Activated naive CD4-positive, alpha-beta T cell treated with anti-CD3 and anti-CD28 coated beads, Interleukin-2, amount 50 U/mL, for 72 hours (primary cell): ENCODE data around the gene PPP1R3C. TPM values are rescaled to one million over a fixed set of nuclear protein-coding genes. Genes with fewer than 3 reads are reported as not detected.

ENCODE experiments used
- ATAC-seq, 2 donors: fragments of 150-1000 bp; cut with Tn5 transposase; 2 replicates each; pipeline ENCODE4 v1.10.0; 2021; ENCODE audit warnings: mild to moderate bottlenecking in 2 of 2, moderate library complexity in 2 of 2
- DNase-seq, 2 donors: peaks; one replicate each; pipeline ENCODE4 v3.0.0; 2021 to 2022; ENCODE audit warnings: low spot score in 2 of 2
- H3K27ac Mint-ChIP-seq, 2 donors: one replicate each; pipeline ENCODE4 v1.8.0; 2022; ENCODE audit warnings: mild to moderate bottlenecking in 2 of 2, mixed read lengths in 2 of 2
- H3K36me3 Mint-ChIP-seq, 2 donors: one replicate each; pipeline ENCODE4 v1.8.0; 2022; ENCODE audit warnings: mixed read lengths in 2 of 2
- H3K9me3 Mint-ChIP-seq, 2 donors: one replicate each; pipeline ENCODE4 v1.8.0; 2022; ENCODE audit warnings: mixed read lengths in 2 of 2
- total RNA-seq, 2 donors: library from RNA; stranded (reverse); gene quantifications; one replicate each; pipeline ENCODE4 v1.2.3, GENCODE V29; 2022

Gene PPP1R3C
- total RNA-seq, 2 donors from 2014 or later: 0.09 to 0.82 TPM

- Mint-ChIP-seq H3K36me3 (no peaks in the 10 kb centered on the region), H3K9me3 (no peaks in the 10 kb centered on the region), H3K27ac (no peak overlapping the region)
- ATAC-seq (peak; percentile 46 to 58), DNase-seq (peak in 1 of 2 donors; percentile 69)
Observed at GRCh38 chr10:91635401-91636400, 2.8 kb upstream of the PPP1R3C start.

GRCh38 chr10:91634898-91635297, 2.0 kb upstream of the PPP1R3C start:
- no peaks in the 10 kb centered on the region for H3K9me3 Mint-ChIP-seq
- ATAC-seq (no peak), DNase-seq (no peak)
- H3K27ac Mint-ChIP-seq: no peak overlapping the region
- H3K36me3 Mint-ChIP-seq: no peaks in the 10 kb centered on the region

GRCh38 chr10:91634246-91634645, 1.4 kb upstream of the PPP1R3C start:
- no peak for DNase-seq

GRCh38 chr10:91630625-91631024, 2.2 kb downstream of the PPP1R3C start:
- H3K27ac Mint-ChIP-seq: no peak overlapping the region
- ATAC-seq (no peak), DNase-seq (no peak)
- H3K36me3 Mint-ChIP-seq: no peaks in the 10 kb centered on the region
- no peaks in the 10 kb centered on the region for H3K9me3 Mint-ChIP-seq

More at GRCh38 chr10:91634246-91634645, 1.4 kb upstream of the PPP1R3C start:
- Mint-ChIP-seq H3K27ac (no peak overlapping the region), H3K9me3 (no peaks in the 10 kb centered on the region), H3K36me3 (no peaks in the 10 kb centered on the region)
- no peak for ATAC-seq

- Mint-ChIP-seq H3K27ac (no peak overlapping the region), H3K36me3 (no peaks in the 10 kb centered on the region), H3K9me3 (no peaks in the 10 kb centered on the region)
- DNase-seq (no peak), ATAC-seq (no peak)
Observed at GRCh38 chr10:91629715-91630549, 2.9 kb downstream of the PPP1R3C start.

- no peak overlapping the region for H3K27ac Mint-ChIP-seq
- DNase-seq (no peak), ATAC-seq (no peak)
- H3K36me3 Mint-ChIP-seq: peaks cover 0 to 4% of the 10 kb centered on the region in 2 donors
- H3K9me3 Mint-ChIP-seq: peaks cover 0 to 4% of the 10 kb centered on the region in 2 donors
Observed at GRCh38 chr10:91628383-91628782, 4.5 kb downstream of the PPP1R3C start.

- DNase-seq (no peak), ATAC-seq (no peak)
- no peak overlapping the region for H3K27ac Mint-ChIP-seq
- H3K36me3 Mint-ChIP-seq: peaks cover 0 to 4% of the 10 kb centered on the region in 2 donors
- H3K9me3 Mint-ChIP-seq: peaks cover 4 to 10% of the 10 kb centered on the region in 2 donors
Observed at GRCh38 chr10:91627344-91628102, 5.3 kb downstream of the PPP1R3C start.

- H3K9me3 Mint-ChIP-seq: peaks cover 5 to 14% of the 10 kb centered on the region in 2 donors
- peaks cover 0 to 4% of the 10 kb centered on the region in 2 donors for H3K36me3 Mint-ChIP-seq
- ATAC-seq (no peak), DNase-seq (no peak)
- H3K27ac Mint-ChIP-seq: no peak overlapping the region
Observed at GRCh38 chr10:91626936-91627335, 5.9 kb downstream of the PPP1R3C start.

- no peak for DNase-seq
- peaks cover 0 to 4% of the 10 kb centered on the region in 2 donors for H3K36me3 Mint-ChIP-seq
- ATAC-seq: no peak
- no peak overlapping the region for H3K27ac Mint-ChIP-seq
- peaks cover 5 to 14% of the 10 kb centered on the region in 2 donors for H3K9me3 Mint-ChIP-seq
Observed at GRCh38 chr10:91624633-91625032, 8.2 kb downstream of the PPP1R3C start.

- H3K9me3 Mint-ChIP-seq: peaks cover 5 to 14% of the 10 kb centered on the region in 2 donors
- H3K27ac Mint-ChIP-seq: no peak overlapping the region
- DNase-seq (no peak), ATAC-seq (no peak)
- H3K36me3 Mint-ChIP-seq: peaks cover 0 to 4% of the 10 kb centered on the region in 2 donors
Observed at GRCh38 chr10:91622601-91623000, 10.3 kb downstream of the PPP1R3C start.

- ATAC-seq (no peak), DNase-seq (no peak)
- no peak overlapping the region for H3K27ac Mint-ChIP-seq
- H3K9me3 Mint-ChIP-seq: peaks cover 5 to 14% of the 10 kb centered on the region in 2 donors
- H3K36me3 Mint-ChIP-seq: peaks cover 0 to 4% of the 10 kb centered on the region in 2 donors
Observed at GRCh38 chr10:91621483-91622113, 11.3 kb downstream of the PPP1R3C start.

GRCh38 chr10:91617072-91617609, 15.7 kb downstream of the PPP1R3C start:
- no peak for ATAC-seq
- H3K27ac Mint-ChIP-seq: no peak overlapping the region

GRCh38 chr10:91616137-91616536, 16.7 kb downstream of the PPP1R3C start:
- no peak for DNase-seq
- no peak overlapping the region for H3K27ac Mint-ChIP-seq

More at GRCh38 chr10:91617072-91617609, 15.7 kb downstream of the PPP1R3C start:
- DNase-seq: no peak
- no peaks in the 10 kb centered on the region for H3K9me3 Mint-ChIP-seq
- no peaks in the 10 kb centered on the region for H3K36me3 Mint-ChIP-seq

GRCh38 chr10:91614225-91614624, 18.6 kb downstream of the PPP1R3C start:
- Mint-ChIP-seq H3K9me3 (no peaks in the 10 kb centered on the region), H3K27ac (no peak overlapping the region), H3K36me3 (no peaks in the 10 kb centered on the region)
- ATAC-seq (no peak), DNase-seq (no peak)

More at GRCh38 chr10:91616137-91616536, 16.7 kb downstream of the PPP1R3C start:
- no peaks in the 10 kb centered on the region for H3K36me3 Mint-ChIP-seq
- no peak for ATAC-seq
- H3K9me3 Mint-ChIP-seq: no peaks in the 10 kb centered on the region

- no peak for ATAC-seq
- no peak for DNase-seq
- Mint-ChIP-seq H3K36me3 (no peaks in the 10 kb centered on the region), H3K27ac (no peak overlapping the region), H3K9me3 (no peaks in the 10 kb centered on the region)
Observed at GRCh38 chr10:91613411-91614187, 19.3 kb downstream of the PPP1R3C start.
